ENCODE measurements around the gene SLC10A6.
A peak's percentile ranks its signal among the peaks of the same experiment; 100 is the strongest.

- TF ChIP-seq CTCF (IDR thresholded peaks at IDR 0.05) = peak in 4 of 6 experiments; percentile 9 to 26 (median 18)
- TF ChIP-seq POLR2A (IDR thresholded peaks at IDR 0.05) = no peak
These were observed 49.4 kb upstream of the SLC10A6 start for GRCh38 chr4:86898562-86898961.

All from adrenal gland (tissue), 5 donors.